Left ventricle myocardium inferior (tissue), 1 donor: ENCODE data around the gene IPO9. TPM values are rescaled to one million over a fixed set of nuclear protein-coding genes. Genes with fewer than 3 reads are reported as not detected.

Experiments used
- DNase-seq: peaks from one replicate; pipeline ENCODE4 v3.0.0-alpha.2; 2020
- H3K27ac ChIP-seq: fragments of 200-600 bp; replicated peaks from 2 replicates; pipeline ENCODE4 v1.8.0; 2021
- H3K27me3 ChIP-seq: fragments of 200-600 bp; 2 replicates; pipeline ENCODE4 v1.8.0; 2021; ENCODE audit warnings: low read depth
- H3K36me3 ChIP-seq: fragments of 200-600 bp; 2 replicates; pipeline ENCODE4 v1.8.0; 2021
- H3K4me1 ChIP-seq: fragments of 200-600 bp; 2 replicates; pipeline ENCODE4 v1.8.0; 2021
- H3K4me3 ChIP-seq: fragments of 200-600 bp; 2 replicates; pipeline ENCODE4 v1.8.0; 2021; ENCODE audit warnings: mild to moderate bottlenecking, moderate library complexity
- H3K9me3 ChIP-seq: fragments of 200-600 bp; replicated peaks from 2 replicates; pipeline ENCODE4 v1.8.0; 2021
- intact Hi-C: fragments of 100-400 bp; cut with micrococcal nuclease; formaldehyde crosslinking; loops from one replicate; pipeline ENCODE4 v1.11.0; 2022
- total RNA-seq: library from RNA; stranded (reverse); fragmentation: NEBNext Ultra II Directional; extraction: Animal tissue kit (Norgen Biotek cat#: 25700); gene quantifications from one replicate; pipeline ENCODE4 v1.2.1, GENCODE V29; 2021
- TF ChIP-seq, protein P1 (sequence below): fragments of 200-600 bp; IDR thresholded peaks from 2 replicates; pipeline ENCODE4 v1.8.0; 2021; ENCODE audit warnings: antibody characterized with exemption, mild to moderate bottlenecking, borderline replicate concordance
- donor health status: DM: no; HTN: yes; CAD: no; lungs with severe emphysema.

IPO9 gene
- total RNA-seq, 1 donor from 2014 or later: 20.1 TPM

DNA sequence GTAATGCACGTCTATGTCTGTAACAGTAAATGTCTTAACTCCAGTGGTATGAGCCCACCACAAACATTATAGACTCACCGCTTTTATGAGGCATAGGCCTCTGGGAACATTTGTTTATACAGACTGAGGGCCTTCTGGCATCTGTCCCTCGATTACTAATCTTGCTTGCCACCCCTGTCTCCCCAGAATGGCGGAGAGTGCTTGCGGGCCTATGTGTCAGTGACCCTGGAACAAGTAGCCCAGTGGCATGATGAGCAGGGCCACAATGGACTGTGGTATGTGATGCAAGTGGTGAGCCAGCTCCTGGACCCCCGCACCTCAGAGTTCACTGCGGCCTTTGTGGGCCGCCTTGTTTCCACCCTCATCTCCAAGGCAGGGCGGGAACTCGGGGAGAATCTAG lies 41.4 kb downstream of the IPO9 start:
- DNase-seq: no peak

DNA sequence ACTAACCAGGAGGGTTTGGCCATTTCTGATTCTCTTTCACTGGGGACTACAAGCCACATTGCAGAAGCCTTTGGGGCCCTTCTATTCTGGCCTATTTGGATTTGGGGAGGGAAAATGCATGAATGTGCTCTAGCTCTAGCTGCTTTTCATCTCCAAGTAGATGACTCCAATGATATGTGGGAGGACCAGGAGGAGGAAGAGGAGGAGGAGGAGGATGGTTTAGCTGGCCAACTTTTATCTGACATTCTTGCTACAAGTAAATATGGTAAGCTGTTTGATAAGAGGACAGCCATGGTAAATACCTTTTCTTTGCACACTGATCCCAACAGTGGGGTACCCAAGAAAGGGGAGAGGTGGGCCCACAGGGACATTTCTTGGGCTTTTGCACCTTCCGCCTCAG lies 45.7 kb downstream of the IPO9 start:
- Histone ChIP-seq H3K27ac (no peak overlapping the region), H3K4me3 (no peak overlapping the region), H3K9me3 (no peaks in the 10 kb centered on the region), H3K36me3 (peaks cover 64% of the 10 kb centered on the region), H3K27me3 (no peaks in the 10 kb centered on the region), H3K4me1 (peaks cover 16% of the 10 kb centered on the region)
- intact Hi-C loops: loop anchor here (5.0 kb wide), 1 partner anchor 98 kb away; no protein-coding TSS in a partner anchor
- TF ChIP-seq, protein P1, sequence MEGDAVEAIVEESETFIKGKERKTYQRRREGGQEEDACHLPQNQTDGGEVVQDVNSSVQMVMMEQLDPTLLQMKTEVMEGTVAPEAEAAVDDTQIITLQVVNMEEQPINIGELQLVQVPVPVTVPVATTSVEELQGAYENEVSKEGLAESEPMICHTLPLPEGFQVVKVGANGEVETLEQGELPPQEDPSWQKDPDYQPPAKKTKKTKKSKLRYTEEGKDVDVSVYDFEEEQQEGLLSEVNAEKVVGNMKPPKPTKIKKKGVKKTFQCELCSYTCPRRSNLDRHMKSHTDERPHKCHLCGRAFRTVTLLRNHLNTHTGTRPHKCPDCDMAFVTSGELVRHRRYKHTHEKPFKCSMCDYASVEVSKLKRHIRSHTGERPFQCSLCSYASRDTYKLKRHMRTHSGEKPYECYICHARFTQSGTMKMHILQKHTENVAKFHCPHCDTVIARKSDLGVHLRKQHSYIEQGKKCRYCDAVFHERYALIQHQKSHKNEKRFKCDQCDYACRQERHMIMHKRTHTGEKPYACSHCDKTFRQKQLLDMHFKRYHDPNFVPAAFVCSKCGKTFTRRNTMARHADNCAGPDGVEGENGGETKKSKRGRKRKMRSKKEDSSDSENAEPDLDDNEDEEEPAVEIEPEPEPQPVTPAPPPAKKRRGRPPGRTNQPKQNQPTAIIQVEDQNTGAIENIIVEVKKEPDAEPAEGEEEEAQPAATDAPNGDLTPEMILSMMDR: no peak
- no peak for DNase-seq

More for the DNA sequence above, 41.4 kb downstream of the IPO9 start:
- H3K9me3 ChIP-seq: no peaks in the 10 kb centered on the region
- H3K4me1 ChIP-seq: peaks cover 4% of the 10 kb centered on the region
- intact Hi-C loops: no loop called here
- H3K4me3 ChIP-seq: no peak overlapping the region
- TF ChIP-seq, protein P1: no peak
- no peaks in the 10 kb centered on the region for H3K27me3 ChIP-seq
- no peak overlapping the region for H3K27ac ChIP-seq
- peaks cover 98% of the 10 kb centered on the region for H3K36me3 ChIP-seq

DNA sequence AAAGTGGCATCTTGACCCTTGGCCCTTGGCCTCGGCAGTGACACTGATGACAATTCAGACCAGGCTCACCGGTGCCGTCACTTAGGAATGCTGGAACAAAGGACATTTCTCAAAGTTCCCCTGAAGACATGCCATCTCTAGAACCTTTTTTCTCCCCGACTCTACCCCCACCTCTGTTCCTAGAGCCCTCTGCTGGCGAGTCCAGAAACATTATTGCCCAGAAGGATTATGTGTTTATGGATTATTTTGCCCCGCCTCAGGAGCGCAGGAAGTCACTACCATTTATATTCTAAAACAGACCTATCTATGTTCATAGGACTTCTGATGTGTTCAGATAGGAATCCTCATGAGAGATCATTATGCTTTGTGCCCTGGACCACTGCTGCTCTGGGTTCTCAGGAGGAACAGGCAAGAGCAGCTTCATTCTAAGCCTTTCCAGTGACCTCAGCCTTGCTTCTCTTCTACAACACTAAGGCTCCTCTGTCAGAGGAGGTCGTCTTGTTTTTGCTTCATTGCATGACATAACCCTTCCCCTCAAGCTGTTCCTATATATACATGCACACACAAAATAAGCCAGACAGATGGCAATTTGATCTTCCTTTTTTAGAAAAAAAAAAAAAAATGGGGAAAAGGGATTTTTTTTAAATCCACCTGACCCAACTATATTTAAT lies 47.3 kb downstream of the IPO9 start:
- Histone ChIP-seq H3K27ac (peak overlapping the region; percentile 9), H3K36me3 (peaks cover 47% of the 10 kb centered on the region), H3K9me3 (no peaks in the 10 kb centered on the region), H3K4me1 (peaks cover 16% of the 10 kb centered on the region), H3K27me3 (no peaks in the 10 kb centered on the region), H3K4me3 (no peak overlapping the region)
- TF ChIP-seq, protein P1: peak; percentile 41
- DNase-seq: no peak
- intact Hi-C loops: loop anchor here (5.0 kb wide), 1 partner anchor 96 kb away; no protein-coding TSS in a partner anchor

DNA sequence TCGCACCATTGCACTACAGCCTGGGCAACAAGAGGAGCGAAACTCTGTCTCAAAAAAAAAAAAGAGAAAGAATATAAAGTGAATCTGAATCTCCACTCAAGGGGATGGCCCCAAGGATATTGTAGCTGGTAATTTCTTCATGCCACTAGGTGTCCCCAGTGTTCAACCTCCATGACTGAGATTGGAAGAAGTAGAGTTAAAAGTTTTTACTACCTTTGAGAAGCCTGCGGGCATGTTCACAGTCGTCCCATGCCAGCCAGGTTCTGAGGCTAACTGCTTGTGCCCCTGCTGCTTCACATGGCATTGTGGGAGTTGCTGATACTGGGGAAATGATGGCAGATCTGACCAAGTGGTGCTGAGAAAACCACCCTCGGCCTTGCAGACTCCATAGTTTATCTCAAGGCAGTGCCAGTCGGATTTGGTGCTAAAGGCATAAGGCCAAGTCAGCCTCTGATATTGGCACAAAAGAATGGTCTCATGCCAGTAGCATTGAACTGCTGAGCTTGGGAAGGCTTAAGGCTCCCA lies 49.0 kb downstream of the IPO9 start:
- peaks cover 28% of the 10 kb centered on the region for H3K4me1 ChIP-seq
- peak overlapping the region; percentile 55 for H3K27ac ChIP-seq
- TF ChIP-seq, protein P1: peak; percentile 73
- no peaks in the 10 kb centered on the region for H3K27me3 ChIP-seq
- peaks cover 31% of the 10 kb centered on the region for H3K36me3 ChIP-seq
- intact Hi-C loops: loop anchor here (5.0 kb wide), 1 partner anchor 94 kb away; no protein-coding TSS in a partner anchor
- no peaks in the 10 kb centered on the region for H3K9me3 ChIP-seq
- DNase-seq: no peak
- H3K4me3 ChIP-seq: no peak overlapping the region

DNA sequence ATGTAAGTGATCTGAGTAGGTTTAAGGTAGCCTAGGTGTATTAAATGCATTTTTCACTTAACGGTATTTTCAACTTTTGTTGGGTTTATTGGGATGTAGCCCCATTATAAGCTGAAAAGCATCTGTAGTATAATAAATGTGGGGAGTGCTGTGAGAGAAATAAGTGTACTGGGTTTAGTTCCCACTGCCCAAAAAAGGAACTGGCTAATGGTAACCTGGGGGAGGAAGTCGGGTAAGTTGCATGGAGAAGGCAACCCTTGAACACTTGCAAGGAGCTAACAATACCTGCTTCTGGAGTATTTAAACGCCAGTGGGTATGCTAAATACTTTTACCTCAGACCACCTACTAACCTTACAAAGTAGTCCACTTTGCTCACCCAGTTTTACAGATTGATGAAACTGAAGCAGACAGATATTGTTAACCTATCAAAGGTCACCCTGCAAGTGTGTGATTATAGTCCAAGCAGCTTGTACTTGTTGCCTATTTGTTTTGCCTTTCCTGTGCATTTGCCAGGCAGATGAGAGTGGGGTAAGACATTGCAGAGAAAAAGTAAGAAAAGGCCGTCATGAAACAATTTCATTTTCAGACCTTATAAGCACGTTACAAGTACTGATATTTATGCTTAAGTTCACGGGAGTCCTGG lies 52.1 kb downstream of the IPO9 start:
- Histone ChIP-seq H3K4me1 (peaks cover 55% of the 10 kb centered on the region), H3K4me3 (no peak overlapping the region), H3K9me3 (no peaks in the 10 kb centered on the region), H3K36me3 (peaks cover 3% of the 10 kb centered on the region), H3K27me3 (no peaks in the 10 kb centered on the region), H3K27ac (no peak overlapping the region)
- no peak for DNase-seq
- intact Hi-C loops: no loop called here
- TF ChIP-seq, protein P1: no peak
